Cardiac septum (tissue), 1 donor: ENCODE data around the gene KRTAP5-4. TPM values are rescaled to one million over a fixed set of nuclear protein-coding genes. Genes with fewer than 3 reads are reported as not detected.
"Not testable (repeated sequence)": the region's sequence is repeated elsewhere in the genome, so short reads cannot be mapped to it uniquely, and the experiment has no call there.

Source experiments
- DNase-seq: peaks from one replicate; pipeline ENCODE4 v3.0.0-alpha.2; 2020; ENCODE audit warnings: low spot score
- intact Hi-C: fragments of 100-400 bp; cut with DNase I; formaldehyde crosslinking; loops from one replicate; pipeline ENCODE4 v1.14.0; 2022
- total RNA-seq: library from RNA; stranded (reverse); fragmentation: NEBNext Ultra II Directional; extraction: Animal tissue kit (Norgen Biotek cat#: 25700); gene quantifications from one replicate; pipeline ENCODE4 v1.2.1, GENCODE V29; 2021
- donor health status: DM: no; HTN: no; CAD: no.

The KRTAP5-4 gene
- total RNA-seq, 1 donor from 2014 or later: not detected

DNA sequence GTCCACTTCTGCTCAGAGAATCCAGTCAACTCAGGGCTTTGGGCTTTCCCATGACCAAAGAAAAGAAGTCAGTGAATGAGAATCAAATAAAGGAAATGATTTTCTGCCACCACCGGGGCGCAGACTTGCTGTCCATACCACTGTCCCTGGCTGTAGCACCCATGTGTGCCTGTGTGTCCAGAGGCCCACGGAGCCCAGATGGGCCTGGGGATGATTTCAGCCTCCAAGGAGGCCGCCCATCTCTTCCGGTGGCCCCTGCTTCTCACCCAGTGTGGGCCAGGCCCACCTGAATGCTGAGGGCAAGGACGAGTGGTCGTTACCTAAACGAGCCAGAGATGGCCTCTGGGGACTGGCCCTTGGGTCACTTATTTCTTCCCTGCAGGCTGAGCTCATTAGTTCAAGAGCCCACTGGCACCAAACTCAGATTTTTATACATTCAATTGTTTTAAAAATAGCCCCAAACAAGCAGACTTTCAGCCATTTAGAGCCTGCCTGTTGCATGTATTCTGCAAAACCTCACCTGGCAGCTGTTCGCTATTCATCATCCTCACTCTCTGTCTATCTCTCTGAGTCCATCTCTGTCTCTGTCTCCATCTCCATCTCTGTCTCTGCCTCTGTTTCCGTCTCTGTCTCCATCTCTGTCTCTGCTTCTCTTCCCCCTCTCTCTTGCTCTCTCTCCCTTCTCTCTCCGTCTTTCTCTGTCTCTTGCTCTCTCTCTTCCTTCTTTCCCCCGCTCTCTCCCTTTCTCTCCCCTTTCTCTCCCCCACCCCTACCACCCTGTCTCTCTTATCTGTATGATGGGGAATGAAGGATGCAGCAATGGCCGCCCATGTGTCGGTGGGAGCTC is 31.8 kb upstream of the KRTAP5-4 start:
- no peak for DNase-seq
- intact Hi-C loops: loop anchor here (2.0 kb wide), 3 partner anchors 41 to 499 kb away; no protein-coding TSS in a partner anchor

DNA sequence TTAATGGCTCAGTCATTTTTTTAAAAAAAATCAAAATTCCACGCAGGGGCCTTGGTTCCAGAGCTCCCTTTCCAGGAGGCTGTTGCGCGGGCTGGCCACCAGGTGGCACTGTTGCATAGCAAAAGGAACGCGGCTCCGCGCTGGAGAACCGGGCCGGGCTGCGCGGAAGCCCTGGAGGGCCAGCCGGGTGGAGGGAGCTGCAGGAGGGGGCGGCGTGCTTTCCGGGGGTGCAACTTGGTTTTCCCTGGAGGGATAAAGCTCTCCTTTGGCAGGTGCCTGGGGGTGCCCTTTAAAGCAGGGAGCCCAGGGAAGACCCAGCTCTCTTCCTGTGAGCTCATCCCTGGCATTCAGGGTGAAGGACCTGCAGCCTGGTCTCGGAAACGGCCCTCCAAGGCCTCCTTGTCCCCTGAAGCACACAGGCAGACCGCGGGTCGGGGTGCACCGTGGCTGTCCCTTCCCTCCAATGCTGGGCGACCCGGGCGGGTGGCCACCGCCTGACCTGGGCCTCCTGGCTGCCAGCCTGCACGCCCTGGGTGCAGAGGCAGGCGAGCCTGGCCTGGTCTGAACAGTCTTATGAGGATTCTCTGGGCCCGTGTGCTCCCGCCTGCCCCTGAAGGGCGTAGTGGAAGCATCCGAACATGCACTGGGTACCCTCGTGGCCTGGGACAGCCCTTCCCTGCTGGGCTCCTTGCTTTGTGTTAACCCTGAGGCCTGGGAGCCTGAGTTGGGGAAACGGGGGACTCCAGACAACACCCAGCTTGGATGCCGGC is 31.0 kb upstream of the KRTAP5-4 start:
- DNase-seq: peak; percentile 88
- intact Hi-C loops: loop anchor here (2.0 kb wide), 3 partner anchors 42 to 500 kb away; no protein-coding TSS in a partner anchor

DNA sequence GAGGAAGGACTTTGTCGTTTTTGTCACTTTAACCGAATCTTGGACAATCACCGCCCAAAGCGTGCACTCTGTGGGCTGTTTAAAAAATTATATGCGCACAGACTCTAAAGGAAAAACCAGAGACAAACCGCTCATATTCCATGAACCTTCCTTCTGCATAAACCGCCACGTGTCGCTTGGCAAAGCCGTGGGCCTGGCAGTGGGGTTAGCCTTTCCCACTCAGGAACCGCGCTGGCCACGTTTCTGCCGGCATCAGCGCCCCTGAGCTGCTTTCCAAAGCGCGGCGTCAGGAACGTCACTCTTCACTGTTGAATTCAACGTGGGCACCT is 30.5 kb upstream of the KRTAP5-4 start:
- intact Hi-C loops: loop anchor here (2.0 kb wide), 3 partner anchors 42 to 500 kb away; no protein-coding TSS in a partner anchor
- DNase-seq: no peak

DNA sequence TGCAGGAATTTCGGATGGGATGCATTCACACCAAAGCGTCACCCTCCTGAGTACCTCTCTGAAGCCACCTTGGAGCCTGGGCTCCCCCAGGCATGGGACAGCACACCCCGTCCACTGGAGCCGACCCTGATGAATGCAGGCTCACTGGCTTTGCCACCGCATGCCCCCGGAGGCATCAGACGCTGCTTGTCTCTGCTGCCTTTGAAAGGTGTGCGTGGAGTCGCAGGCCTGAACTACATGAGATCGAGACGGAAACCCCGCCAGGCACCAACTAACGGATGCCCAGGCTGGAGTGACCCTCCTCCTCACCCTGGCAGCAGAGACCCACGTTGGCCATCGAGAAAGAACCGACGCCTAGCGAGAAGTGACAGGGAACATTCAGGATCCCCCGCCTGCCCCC is 30.1 kb upstream of the KRTAP5-4 start:
- DNase-seq: no peak
- intact Hi-C loops: loop anchor here (2.0 kb wide), 3 partner anchors 43 to 501 kb away; no protein-coding TSS in a partner anchor

DNA sequence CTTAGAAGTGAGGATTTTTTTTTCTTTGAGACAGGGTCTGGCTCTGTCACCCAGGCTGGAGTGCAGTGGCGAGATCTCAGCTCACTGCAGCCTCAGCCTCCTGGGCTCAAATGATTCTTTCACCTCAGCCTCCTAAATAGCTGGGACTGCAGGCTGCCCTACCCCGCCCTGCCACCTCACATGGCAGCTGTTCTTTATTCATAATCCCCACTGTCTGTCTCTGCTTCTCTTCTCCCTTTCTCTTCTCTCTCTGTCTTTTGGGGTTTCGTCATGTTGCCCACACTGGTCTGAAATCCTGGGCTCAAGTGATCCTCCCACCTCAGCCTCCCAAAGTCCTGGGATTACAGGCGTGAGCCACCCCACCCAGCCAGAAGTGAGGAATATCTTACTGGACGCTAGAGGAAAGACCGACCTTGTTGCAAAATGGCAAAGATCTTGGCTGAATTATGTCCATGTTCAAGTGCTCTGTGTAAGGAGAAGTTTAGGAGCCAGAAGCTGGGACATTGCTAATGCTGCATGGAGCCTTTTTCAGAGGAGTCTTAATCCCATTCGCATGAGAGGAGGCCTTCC is 29.6 kb upstream of the KRTAP5-4 start:
- DNase-seq: no peak
- intact Hi-C loops: no loop called here

DNA sequence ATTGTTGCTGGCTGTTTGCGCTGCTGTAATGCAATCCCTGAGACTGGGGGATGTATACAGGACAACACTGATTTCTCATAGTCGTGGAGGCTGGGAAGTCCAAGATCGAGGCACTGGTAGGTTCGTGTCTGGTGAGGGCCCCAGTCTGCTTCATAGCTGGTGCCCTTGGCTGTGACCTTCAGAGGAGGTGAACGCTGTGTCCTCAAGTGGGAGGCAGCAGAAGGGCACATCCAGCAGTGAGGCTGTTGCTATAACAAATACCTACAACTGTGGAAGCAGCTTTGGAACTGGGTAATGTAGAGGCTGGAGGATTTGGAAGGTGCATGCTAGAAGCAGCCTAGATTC is 29.0 kb upstream of the KRTAP5-4 start:
- DNase-seq: no peak
- intact Hi-C loops: no loop called here

DNA sequence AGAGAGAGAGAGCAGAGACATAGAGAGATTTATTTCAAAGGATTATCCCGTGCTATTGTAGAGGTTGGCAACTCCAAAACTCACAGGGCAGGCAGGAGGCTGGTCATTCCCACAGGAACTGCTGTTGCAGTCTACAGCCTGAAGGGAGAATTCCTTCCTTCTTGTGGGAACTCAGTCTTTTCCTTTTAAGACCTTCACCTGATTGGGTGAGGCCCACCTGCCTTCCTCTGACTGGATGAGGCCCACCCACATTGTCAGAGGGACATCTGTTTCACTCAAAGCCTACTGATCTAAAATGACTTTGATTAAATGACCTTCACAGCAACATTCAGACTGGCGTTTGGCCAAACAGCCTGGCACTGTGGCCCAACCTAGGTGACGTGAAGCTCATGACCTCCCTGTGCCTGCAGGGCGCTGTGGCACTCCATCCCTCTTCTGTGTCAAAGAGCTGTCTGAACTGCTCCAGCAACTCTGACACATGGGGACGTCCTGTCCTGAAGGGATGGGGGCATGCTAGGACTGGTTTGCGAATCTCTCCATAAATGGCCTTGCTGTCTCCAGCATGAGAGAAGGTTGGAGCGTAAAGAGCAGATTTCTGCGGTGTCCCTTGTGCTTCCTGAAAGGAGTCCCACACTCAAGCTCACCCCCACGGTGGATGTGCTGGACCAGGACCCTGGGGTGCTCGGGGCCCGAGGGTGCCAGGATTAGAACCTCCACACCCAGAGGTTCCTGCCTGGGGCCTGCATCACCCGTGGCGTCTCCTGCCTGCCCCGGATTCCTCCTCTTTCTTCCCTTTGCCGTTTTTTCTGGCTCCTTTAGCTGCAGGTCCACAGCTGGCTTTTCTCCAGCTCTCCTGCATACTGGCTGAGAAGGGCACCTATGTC is 28.3 kb upstream of the KRTAP5-4 start:
- intact Hi-C loops: no loop called here
- peak; percentile 72 for DNase-seq

DNA sequence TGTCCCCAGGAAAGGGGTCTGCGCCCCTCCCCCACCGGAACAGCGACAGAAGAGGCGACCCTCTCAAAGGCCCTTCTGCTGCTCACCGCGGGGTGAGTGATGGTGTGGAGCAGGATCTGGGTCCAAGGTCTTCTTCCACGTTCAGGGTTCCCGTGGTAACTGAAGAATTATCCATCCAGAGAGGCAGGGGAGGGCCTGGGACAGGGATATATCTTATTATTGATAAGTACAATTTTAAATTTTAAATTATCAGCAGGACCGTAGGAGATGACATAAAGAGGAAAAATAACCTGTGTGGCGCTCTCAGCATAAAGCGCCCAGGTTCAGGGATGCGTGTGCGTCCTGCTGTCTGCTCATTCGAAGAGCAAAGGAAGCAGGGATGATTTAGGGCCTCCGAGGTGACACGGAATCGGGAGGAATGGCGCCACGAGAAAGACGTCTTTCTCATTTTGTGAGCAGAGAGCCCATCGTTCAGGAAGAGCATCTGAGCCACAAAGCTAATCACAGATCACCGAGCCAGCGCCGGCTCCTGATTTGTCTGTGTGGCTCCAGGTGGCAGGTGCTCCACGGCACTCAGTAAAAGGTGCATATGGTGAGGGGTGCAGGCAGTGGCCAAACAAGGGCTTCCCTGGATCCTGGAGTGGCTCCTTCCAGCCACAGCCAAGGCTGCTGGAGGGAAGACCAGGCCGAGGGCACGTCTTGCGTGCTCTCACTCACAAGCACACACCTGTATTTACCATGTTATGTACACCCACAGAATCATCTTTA is 26.9 kb upstream of the KRTAP5-4 start:
- intact Hi-C loops: no loop called here
- DNase-seq: no peak

DNA sequence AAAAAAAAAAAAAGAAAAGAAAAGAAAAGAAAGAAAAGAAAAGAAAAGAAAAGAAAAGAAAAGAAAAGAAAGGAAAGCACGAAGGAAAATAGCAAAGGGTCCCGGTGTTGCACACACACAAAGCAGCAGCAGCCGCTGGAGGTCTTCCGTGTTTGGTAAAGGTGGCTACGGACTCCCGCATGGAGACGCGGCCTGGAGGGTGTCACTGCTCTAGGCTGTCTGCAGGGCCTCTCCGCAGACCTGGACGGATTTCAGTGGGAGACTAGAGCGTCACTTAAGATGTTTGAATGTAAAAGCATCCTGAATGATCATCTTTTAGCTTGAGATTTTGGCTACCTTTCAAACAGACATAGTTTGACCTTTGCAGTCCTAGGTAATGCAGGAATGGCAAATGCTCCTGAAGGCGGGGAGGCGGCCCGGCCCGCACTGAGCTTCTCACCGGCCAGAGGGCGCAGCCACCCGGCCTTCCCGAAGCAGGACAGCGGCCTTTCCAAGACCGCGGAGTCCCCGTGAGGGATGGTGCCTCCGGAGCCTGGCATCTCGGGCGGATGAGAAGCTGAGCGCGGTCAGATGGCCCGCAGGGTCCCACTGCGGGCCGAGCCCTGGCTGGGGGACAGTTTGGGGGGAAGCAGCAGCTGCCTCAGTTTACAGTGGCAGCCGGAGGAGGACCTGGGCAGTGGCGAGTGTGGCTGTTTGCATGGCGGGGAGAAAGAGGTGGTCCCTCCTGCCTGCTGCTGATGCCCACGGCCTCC is 26.1 kb upstream of the KRTAP5-4 start:
- no peak for DNase-seq
- intact Hi-C loops: no loop called here

DNA sequence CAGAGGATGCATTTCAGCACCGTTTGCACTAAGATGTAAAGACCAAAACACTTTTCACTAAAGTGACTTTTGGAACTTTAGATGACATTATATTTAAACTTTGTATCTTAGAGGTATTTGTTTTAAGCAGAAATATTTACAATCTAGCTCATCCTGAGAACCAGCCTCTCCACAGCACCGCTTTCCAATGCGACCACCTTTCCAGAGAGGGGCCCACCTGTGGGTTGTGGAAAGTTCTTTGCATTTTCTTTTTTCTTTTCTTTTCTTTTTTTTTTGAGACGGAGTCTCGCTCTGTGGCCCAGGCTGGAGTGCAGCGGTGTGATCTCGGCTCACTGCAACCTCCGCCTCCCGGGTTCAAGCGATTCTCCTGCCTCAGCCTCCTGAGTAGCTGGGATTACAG is 24.6 kb upstream of the KRTAP5-4 start:
- DNase-seq, intact Hi-C loops: not testable (repeated sequence)

DNA sequence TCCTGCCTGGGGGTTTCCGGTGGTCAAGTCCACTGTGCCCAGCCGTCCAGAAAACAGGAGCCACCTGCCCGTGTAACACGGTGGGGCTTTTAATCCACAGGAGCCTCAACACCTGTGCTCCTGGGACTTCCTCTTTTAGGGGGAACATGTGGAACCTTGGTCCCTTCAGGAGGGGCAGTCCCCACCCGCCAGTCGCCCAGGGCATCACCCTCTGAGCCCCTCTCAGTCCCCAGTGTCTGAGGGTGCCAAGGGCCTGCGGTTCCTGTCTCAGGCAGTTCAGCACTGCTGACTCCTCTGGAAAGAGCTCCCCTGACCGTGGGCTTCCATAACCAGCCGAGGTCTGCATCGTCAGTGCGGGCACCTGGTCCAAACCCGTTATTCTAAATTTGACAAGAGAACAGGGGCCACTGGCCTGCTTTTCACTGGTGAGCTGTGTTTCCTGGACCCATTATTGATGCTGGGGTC is 23.5 kb upstream of the KRTAP5-4 start:
- no peak for DNase-seq
- intact Hi-C loops: no loop called here

DNA sequence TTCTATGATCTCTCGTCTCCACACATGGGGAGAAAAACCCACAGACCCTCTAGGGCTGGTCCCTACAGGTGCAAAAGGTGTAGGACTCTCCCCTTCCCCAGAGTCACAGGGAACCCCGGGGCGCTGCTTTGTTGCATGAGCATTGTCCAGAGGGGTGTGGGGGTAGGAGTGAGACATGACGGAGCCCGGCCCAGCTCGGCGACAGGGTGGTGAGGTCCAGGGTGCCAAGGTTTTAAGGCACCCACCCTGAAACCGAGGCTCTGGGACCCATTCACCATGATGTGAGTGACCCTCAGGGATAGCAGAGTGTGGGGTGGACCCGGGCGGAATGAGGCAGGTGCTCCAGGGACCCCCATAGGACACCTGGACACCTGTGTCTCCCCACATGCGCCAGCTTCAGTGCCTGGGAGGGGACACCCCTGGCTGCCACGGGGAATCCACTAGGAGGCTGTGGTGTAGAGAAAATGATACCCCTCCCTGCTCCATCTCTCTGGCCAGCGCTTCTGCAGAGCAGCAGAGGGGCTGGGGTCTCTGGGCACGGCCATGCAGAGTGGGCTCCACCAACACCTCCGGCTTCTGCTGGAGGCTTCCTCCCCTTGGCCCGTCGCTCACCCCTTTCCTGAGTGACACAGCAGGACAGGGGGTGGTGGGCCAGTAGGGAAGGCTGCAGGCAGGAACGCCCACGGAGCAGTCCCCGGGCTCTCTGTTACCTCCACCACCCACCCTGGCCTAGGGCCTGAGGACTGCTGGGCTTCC is 22.8 kb upstream of the KRTAP5-4 start:
- no peak for DNase-seq
- intact Hi-C loops: no loop called here

DNA sequence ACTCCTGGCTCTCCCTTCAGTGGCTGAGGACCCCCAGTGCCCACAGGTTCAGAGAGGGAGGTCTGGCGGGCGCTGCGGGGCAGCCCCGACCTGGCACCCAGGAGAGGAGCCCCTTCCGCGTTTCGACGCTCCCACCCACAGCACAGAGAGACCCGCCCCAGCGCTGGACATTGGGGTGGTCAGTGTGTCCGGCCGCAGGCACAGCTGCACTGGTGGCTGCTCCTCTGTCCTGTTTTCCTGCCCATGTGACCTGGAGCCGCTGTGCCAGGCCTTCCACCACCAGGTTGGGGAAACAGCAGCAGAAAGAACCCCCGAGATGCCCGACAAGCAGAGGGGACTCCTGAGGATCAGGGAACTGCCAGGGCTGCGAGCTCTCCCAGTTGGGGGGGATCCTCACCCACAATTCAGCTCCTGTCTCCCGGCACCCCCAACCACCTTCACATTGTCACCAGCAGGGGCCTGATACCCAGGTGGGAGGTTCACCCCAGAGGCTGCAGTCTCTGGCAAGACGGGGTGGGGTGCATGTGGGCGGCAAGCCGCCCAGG is 21.3 kb upstream of the KRTAP5-4 start:
- intact Hi-C loops: no loop called here

DNA sequence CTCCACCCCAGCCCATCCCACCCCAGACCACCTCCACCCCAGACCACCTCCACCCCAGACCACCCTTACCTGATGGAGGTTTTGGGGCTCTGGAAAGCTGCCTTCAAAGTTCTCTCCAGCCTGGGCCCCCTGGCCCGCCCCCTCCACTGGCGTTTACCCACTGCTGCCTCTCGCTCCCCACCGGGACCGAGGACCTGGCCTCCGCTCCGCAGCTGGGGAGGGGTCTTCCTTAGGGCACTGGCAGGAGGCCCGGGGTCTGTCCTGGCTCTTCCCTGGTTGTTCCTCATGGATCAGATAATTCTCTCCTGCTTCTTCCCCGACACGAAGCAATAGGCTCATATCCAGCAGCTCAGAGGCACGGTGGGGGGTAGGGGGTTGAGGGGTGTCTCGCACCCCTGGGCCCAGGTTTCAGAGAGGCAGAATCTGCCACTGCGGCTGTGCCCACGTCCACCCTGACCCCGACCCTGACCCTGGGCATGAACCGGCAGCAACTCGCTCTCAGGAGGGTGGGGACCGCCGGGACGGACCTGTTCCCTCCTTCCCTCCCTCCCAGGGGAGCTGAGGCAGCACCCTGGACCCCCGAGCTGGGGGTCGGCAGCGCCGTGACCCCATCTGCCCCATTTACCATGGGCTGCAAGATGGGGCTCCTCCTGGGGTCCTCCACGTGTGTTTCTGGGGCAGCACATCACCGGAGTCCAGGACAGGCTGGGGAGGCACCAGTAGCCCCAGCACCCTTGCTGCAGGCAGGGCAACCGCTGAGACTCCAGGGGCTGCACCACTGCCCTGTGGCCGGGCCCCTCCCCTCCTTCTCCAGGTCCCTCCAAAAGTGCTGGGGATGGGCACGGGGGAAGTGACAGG is 20.6 kb upstream of the KRTAP5-4 start:
- DNase-seq: no peak
- intact Hi-C loops: no loop called here

More for the DNA sequence above, 21.3 kb upstream of the KRTAP5-4 start:
- DNase-seq: no peak

DNA sequence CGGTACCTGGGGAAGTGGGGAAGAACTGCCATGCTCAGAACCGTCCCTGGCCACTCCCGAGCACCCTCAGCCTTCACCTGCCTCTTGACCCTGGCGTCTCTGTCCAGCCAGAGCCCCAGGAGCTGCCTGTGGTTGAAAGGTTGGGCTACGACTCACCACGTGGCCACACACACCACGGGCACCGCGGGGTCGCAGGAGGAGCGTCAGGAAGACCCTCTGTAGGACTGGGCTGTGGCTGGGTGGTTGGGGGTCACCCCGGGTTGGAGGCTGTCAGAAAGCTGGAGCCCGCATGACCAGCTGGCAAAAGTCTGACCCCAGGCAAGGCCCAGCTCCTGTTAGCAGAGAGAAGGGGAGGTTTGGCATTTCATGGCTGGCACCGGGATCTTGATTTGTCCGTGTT is 19.2 kb upstream of the KRTAP5-4 start:
- intact Hi-C loops: no loop called here
- no peak for DNase-seq
